ENCODE measurements around the gene PDSS1. TPM values are rescaled to one million over a fixed set of nuclear protein-coding genes. Genes with fewer than 3 reads are reported as not detected.
A peak's percentile ranks its signal among the peaks of the same experiment; 100 is the strongest.
"Not testable (repeated sequence)": the region's sequence is repeated elsewhere in the genome, so short reads cannot be mapped to it uniquely, and the experiment has no call there.

The PDSS1 gene
- total and polyA plus RNA-seq, 5 donors from 2014 or later: 3.8 to 8.4 (median 4.7) TPM

DNA sequence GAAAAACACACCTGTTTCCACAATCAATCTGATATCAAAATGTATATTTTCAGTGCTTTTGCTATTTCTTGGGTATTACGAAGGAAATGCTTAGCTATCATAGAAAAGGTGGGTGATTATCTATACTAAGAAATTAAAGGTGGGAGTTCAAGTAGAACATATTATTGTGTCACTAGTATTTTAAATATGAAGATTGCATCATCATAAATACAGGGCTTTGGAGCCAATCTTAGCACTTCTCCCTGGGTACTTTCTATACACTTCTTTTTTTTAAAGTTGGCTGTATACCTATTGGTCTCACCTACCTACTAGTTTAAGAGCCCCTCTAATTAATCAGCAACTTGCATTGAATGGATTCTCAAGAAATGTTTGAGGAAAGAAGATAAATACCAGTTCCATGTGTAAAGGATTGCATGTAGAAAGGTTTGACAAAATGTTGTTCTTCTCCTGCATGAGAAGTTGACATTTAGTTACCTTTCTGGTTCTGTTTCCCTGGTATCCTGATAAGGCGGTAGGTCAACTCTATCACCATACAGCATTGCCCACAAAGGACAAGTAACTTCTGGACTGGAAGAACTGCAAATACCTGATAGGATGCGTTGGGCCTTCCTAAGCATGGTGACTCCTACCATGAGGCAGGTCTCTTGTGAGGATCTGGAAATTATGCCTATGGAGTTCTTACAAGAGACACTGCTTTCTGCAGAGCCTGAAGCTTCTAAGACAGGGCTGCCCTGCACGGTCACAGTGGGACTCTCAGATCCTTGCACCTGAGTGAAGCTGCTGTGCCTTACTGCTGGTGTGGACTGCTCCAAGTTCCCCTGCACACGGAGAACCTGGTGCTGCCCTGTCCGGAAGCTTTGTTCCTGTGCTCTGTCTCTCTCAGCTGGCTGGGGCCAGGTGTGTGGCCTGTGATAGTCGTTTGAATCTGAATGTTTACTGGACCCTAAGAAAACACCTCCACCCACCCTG is 32.1 kb upstream of the PDSS1 start:
- Mint-ChIP-seq H3K9me3 (peaks cover 0 to 6% (median 0%) of the 10 kb centered on the region in 7 donors), H3K4me1 (no peaks in the 10 kb centered on the region), H3K36me3 (no peaks in the 10 kb centered on the region), H3K4me3 (no peak overlapping the region), H3K27me3 (peaks cover 15% of the 10 kb centered on the region), H3K27ac (no peak overlapping the region)
- Histone ChIP-seq H3K27me3 (ENCODE audit: control insufficient read depth, insufficient read depth, low read length) (peaks cover 2% of the 10 kb centered on the region), H3K27ac (ENCODE audit: insufficient read depth, low read length, poor library complexity, severe bottlenecking) (no peak overlapping the region), H3K9me3 (ENCODE audit: control insufficient read depth in 2 of 2, low read length in 2 of 2) (no peaks in the 10 kb centered on the region), H3K4me3 (ENCODE audit: low read depth, low read length) (no peak overlapping the region), H3K36me3 (ENCODE audit: control insufficient read depth, insufficient read depth, low read length) (no peaks in the 10 kb centered on the region), H3K4me1 (ENCODE audit: control insufficient read depth, insufficient read depth, low read length, poor library complexity, severe bottlenecking) (no peaks in the 10 kb centered on the region)
- ATAC-seq (ENCODE audit: low read depth in 2 of 2) (no peak), DNase-seq (no peak)

DNA sequence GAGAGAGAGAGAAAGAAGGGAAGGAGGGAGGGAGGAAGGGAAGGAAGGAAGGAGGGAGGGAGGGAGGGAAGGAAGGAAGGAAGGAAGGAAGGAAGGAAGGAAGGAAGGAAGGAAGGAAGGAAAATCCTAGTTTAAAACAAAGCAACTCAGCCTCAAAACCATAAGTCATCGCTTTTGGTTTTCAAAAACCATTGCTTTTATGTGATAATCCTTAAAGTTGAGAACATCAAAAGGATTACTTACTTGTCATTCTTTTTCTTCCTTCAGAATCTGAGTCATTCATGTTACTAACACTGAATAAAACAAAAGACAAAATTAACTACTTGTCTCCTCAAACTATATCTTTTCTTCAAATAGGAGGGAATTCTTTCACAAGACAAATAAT is 21.6 kb upstream of the PDSS1 start:
- H3K4me3 Mint-ChIP-seq: no peak overlapping the region
- no peaks in the 10 kb centered on the region for H3K36me3 Mint-ChIP-seq
- H3K27me3 ChIP-seq (ENCODE audit: control insufficient read depth, insufficient read depth, low read length): no peaks in the 10 kb centered on the region
- ATAC-seq (ENCODE audit: low read depth in 2 of 2) (no peak), DNase-seq (no peak)
- H3K27ac ChIP-seq (ENCODE audit: insufficient read depth, low read length, poor library complexity, severe bottlenecking): no peak overlapping the region
- peaks cover 0 to 7% (median 0%) of the 10 kb centered on the region in 4 donors for H3K4me1 Mint-ChIP-seq
- H3K4me3 ChIP-seq (ENCODE audit: low read depth, low read length): no peak overlapping the region
- no peaks in the 10 kb centered on the region for H3K9me3 Mint-ChIP-seq
- H3K4me1 ChIP-seq (ENCODE audit: control insufficient read depth, insufficient read depth, low read length, poor library complexity, severe bottlenecking): no peaks in the 10 kb centered on the region
- no peaks in the 10 kb centered on the region for H3K9me3 ChIP-seq (ENCODE audit: control insufficient read depth in 2 of 2, low read length in 2 of 2)
- H3K36me3 ChIP-seq (ENCODE audit: control insufficient read depth, insufficient read depth, low read length): no peaks in the 10 kb centered on the region
- peaks cover 28% of the 10 kb centered on the region for H3K27me3 Mint-ChIP-seq
- no peak overlapping the region for H3K27ac Mint-ChIP-seq

- no peak for DNase-seq
- H3K27me3 ChIP-seq (ENCODE audit: control insufficient read depth, insufficient read depth, low read length): peaks cover 7% of the 10 kb centered on the region
- no peaks in the 10 kb centered on the region for H3K36me3 ChIP-seq (ENCODE audit: control insufficient read depth, insufficient read depth, low read length)
- no peak overlapping the region for H3K4me3 ChIP-seq (ENCODE audit: low read depth, low read length)
- Mint-ChIP-seq H3K36me3 (no peaks in the 10 kb centered on the region), H3K27ac (no peak overlapping the region), H3K9me3 (no peaks in the 10 kb centered on the region), H3K27me3 (peaks cover 35% of the 10 kb centered on the region), H3K4me1 (peaks cover 9 to 27% (median 9%) of the 10 kb centered on the region in 4 donors), H3K4me3 (no peak overlapping the region)
- no peaks in the 10 kb centered on the region for H3K4me1 ChIP-seq (ENCODE audit: control insufficient read depth, insufficient read depth, low read length, poor library complexity, severe bottlenecking)
- ATAC-seq (ENCODE audit: low read depth in 2 of 2): no peak
- no peak overlapping the region for H3K27ac ChIP-seq (ENCODE audit: insufficient read depth, low read length, poor library complexity, severe bottlenecking)
- H3K9me3 ChIP-seq (ENCODE audit: control insufficient read depth in 2 of 2, low read length in 2 of 2): no peaks in the 10 kb centered on the region
Observed at GRCh38 chr10:26679588-26679987, 17.9 kb upstream of the PDSS1 start.

- peaks cover 10% of the 10 kb centered on the region for H3K27me3 ChIP-seq (ENCODE audit: control insufficient read depth, insufficient read depth, low read length)
- H3K4me1 ChIP-seq (ENCODE audit: control insufficient read depth, insufficient read depth, low read length, poor library complexity, severe bottlenecking): peaks cover 2% of the 10 kb centered on the region
- H3K4me1 Mint-ChIP-seq: peaks cover 13 to 35% (median 14%) of the 10 kb centered on the region in 4 donors
Observed at GRCh38 chr10:26681076-26681475, 16.4 kb upstream of the PDSS1 start.

DNA sequence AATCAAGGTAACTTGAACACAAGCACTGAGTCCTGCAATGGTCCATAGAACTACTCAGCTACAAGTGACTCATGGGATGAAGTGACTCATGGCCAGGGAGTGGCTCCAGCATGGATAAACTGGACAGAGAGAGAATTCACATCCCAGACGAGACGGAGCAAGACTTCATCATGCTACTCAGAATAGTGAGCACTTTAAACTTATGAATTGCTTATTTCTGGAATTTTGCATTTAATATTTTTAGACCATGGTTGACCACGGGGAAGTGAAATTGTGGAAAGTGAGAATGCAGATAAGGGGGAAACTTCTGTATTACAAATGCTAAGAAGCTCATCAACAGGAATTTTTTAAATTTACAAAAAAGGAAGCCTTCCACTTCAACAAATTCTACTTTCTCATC is 15.5 kb upstream of the PDSS1 start:
- not testable (repeated sequence) for ATAC-seq (ENCODE audit: low read depth in 2 of 2); H3K36me3 Mint-ChIP-seq; H3K9me3 Mint-ChIP-seq; H3K4me1 ChIP-seq (ENCODE audit: control insufficient read depth, insufficient read depth, low read length, poor library complexity, severe bottlenecking); H3K9me3 ChIP-seq (ENCODE audit: control insufficient read depth in 2 of 2, low read length in 2 of 2); DNase-seq; H3K27me3 ChIP-seq (ENCODE audit: control insufficient read depth, insufficient read depth, low read length); H3K36me3 ChIP-seq (ENCODE audit: control insufficient read depth, insufficient read depth, low read length); H3K27ac ChIP-seq (ENCODE audit: insufficient read depth, low read length, poor library complexity, severe bottlenecking); H3K4me3 ChIP-seq (ENCODE audit: low read depth, low read length); H3K4me3 Mint-ChIP-seq
- Mint-ChIP-seq H3K27me3 (peaks cover 32% of the 10 kb centered on the region), H3K4me1 (peaks cover 13 to 35% (median 14%) of the 10 kb centered on the region in 4 donors), H3K27ac (peak overlapping the region in 2 of 3 donors; percentile 94 to 97)

More at GRCh38 chr10:26681076-26681475, 16.4 kb upstream of the PDSS1 start:
- H3K27me3 Mint-ChIP-seq: peaks cover 32% of the 10 kb centered on the region
- Histone ChIP-seq H3K27ac (ENCODE audit: insufficient read depth, low read length, poor library complexity, severe bottlenecking) (no peak overlapping the region), H3K36me3 (ENCODE audit: control insufficient read depth, insufficient read depth, low read length) (no peaks in the 10 kb centered on the region), H3K4me3 (ENCODE audit: low read depth, low read length) (no peak overlapping the region), H3K9me3 (ENCODE audit: control insufficient read depth in 2 of 2, low read length in 2 of 2) (no peaks in the 10 kb centered on the region)
- H3K9me3 Mint-ChIP-seq: peaks cover 0 to 2% (median 0%) of the 10 kb centered on the region in 7 donors
- ATAC-seq (ENCODE audit: low read depth in 2 of 2): no peak
- no peak for DNase-seq
- H3K4me3 Mint-ChIP-seq: no peak overlapping the region
- no peaks in the 10 kb centered on the region for H3K36me3 Mint-ChIP-seq
- no peak overlapping the region for H3K27ac Mint-ChIP-seq

DNA sequence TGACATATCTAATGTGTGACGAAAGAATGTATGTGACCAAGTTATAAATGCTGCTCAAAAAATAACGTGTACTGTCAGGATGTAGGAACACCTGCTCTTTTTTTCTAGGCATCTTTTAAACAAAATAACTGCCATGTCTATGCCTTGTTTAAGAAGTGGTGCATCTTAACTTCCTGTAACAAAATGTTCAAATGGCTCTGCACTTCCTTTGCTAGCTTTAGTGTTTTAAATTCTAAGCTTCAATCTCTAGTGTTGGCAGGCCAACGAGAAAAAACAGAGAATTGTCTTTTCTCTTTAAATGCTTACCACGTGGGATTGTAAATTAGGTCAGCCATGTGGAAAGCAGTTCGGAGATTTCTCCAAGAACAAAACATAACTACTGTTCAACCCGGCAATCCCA is 14.6 kb upstream of the PDSS1 start:
- peaks cover 2% of the 10 kb centered on the region for H3K4me1 ChIP-seq (ENCODE audit: control insufficient read depth, insufficient read depth, low read length, poor library complexity, severe bottlenecking)
- Mint-ChIP-seq H3K9me3 (peaks cover 0 to 2% (median 0%) of the 10 kb centered on the region in 7 donors), H3K4me1 (peaks cover 8 to 35% (median 14%) of the 10 kb centered on the region in 4 donors), H3K27ac (peak overlapping the region; percentile 90 to 97 (median 94)), H3K27me3 (peaks cover 37% of the 10 kb centered on the region), H3K4me3 (peak overlapping the region in 2 of 4 donors; percentile 45 to 74), H3K36me3 (no peaks in the 10 kb centered on the region)
- H3K36me3 ChIP-seq (ENCODE audit: control insufficient read depth, insufficient read depth, low read length): no peaks in the 10 kb centered on the region
- DNase-seq: peak in 2 of 3 donors; percentile 50 to 67
- no peaks in the 10 kb centered on the region for H3K9me3 ChIP-seq (ENCODE audit: control insufficient read depth in 2 of 2, low read length in 2 of 2)
- H3K27me3 ChIP-seq (ENCODE audit: control insufficient read depth, insufficient read depth, low read length): peaks cover 10% of the 10 kb centered on the region
- no peak overlapping the region for H3K4me3 ChIP-seq (ENCODE audit: low read depth, low read length)
- H3K27ac ChIP-seq (ENCODE audit: insufficient read depth, low read length, poor library complexity, severe bottlenecking): peak overlapping the region; percentile 16
- peak; percentile 66 to 69 for ATAC-seq (ENCODE audit: low read depth in 2 of 2)

DNA sequence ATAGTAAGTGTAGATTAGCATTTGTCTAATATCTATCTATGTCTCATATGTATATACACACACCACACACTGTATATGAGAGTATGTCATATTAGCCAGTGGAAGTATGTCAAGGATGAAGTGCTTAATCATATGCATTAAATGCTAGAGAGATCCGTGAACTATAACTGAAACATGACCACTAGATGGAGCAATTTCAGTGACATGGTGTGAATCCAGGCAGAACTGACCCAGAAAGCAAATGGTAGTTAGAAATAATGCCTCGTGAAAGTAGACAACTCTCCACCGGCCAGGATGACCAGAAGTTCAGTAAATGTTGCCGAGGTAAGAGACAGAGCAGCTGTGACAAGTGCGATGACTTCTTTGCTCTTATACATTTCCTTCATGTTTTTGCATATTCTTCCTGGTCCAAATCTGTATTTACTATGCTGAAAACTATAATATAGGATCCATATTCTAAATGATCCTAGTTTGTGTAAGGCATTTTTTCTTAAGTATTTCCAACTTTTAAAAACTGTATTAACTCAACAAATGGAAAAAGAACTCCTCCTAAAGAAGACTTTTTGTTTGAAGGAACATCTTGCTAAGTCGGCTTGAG is 12.7 kb upstream of the PDSS1 start:
- H3K27ac Mint-ChIP-seq: peak overlapping the region in 1 of 3 donors; percentile 14
- H3K27ac ChIP-seq (ENCODE audit: insufficient read depth, low read length, poor library complexity, severe bottlenecking); H3K9me3 Mint-ChIP-seq; H3K36me3 Mint-ChIP-seq; H3K36me3 ChIP-seq (ENCODE audit: control insufficient read depth, insufficient read depth, low read length); H3K4me3 ChIP-seq (ENCODE audit: low read depth, low read length); H3K4me1 ChIP-seq (ENCODE audit: control insufficient read depth, insufficient read depth, low read length, poor library complexity, severe bottlenecking); H3K9me3 ChIP-seq (ENCODE audit: control insufficient read depth in 2 of 2, low read length in 2 of 2): not testable (repeated sequence)
- ATAC-seq (ENCODE audit: low read depth in 2 of 2) (peak; percentile 56 to 76), DNase-seq (peak in 2 of 3 donors; percentile 48 to 69)
- peaks cover 38% of the 10 kb centered on the region for H3K27me3 Mint-ChIP-seq
- peaks cover 6 to 39% (median 15%) of the 10 kb centered on the region in 4 donors for H3K4me1 Mint-ChIP-seq
- H3K27me3 ChIP-seq (ENCODE audit: control insufficient read depth, insufficient read depth, low read length): peaks cover 12% of the 10 kb centered on the region
- peak overlapping the region in 1 of 4 donors; percentile 28 for H3K4me3 Mint-ChIP-seq

All from CD4-positive, CD25-positive, alpha-beta regulatory T cell (primary cell).